ENCODE data around the gene LRIF1. TPM values are rescaled to one million over a fixed set of nuclear protein-coding genes. Genes with fewer than 3 reads are reported as not detected.
A peak's percentile ranks its signal among the peaks of the same experiment; 100 is the strongest.

The LRIF1 gene
- total and polyA plus RNA-seq, 10 of the 15 experiments (the other 5 are each of a cell fraction or from before 2014, with no cell fraction given): 9.7 to 20.3 (median 15.8) TPM

- TF ChIP-seq SMC3 (IDR thresholded peaks at IDR 0.05; ENCODE audit: borderline replicate concordance, low read length): peak; percentile 21; the same call in 1 of the 2 replicates
These were observed 631 bp downstream of the LRIF1 start (continued) for GRCh38 chr1:110962892-110963690.

GRCh38 chr1:110961902-110962301 is 1.8 kb downstream of the LRIF1 start:
- no peaks in the 10 kb centered on the region for H4K20me1 ChIP-seq (ENCODE audit: control insufficient read depth, insufficient read depth)
- H3K36me3 ChIP-seq (ENCODE audit: control insufficient read depth in 2 of 2, insufficient read depth in 2 of 2, low read length in 1 of 2): no peaks in the 10 kb centered on the region; a peak in 1 of 4 replicates
- POLR2A ChIA-PET: interaction anchor here (0.7 to 1.4 kb wide), 2 partner anchors 83 to 90 kb away, joined by 3 read pairs; no protein-coding TSS in a partner anchor
- no peaks in the 10 kb centered on the region for H3K27me3 ChIP-seq (replicated peaks in 1 of 2; ENCODE audit: control insufficient read depth in 2 of 2, insufficient read depth in 2 of 2, low read length in 1 of 2)
- no peak overlapping the region for H3K27ac ChIP-seq (ENCODE audit: control insufficient read depth, insufficient read depth)
- H3K9me3 ChIP-seq (replicated peaks; ENCODE audit: control insufficient read depth, insufficient read depth, low read length): peaks cover 32% of the 10 kb centered on the region
- ATAC-seq: no peak
- H2AFZ ChIP-seq (ENCODE audit: control insufficient read depth, low read depth, low read length): no peak overlapping the region
- H3K79me2 ChIP-seq (ENCODE audit: control insufficient read depth, insufficient read depth, low read length): peaks cover 35% of the 10 kb centered on the region
- no peak for FAIRE-seq
- 0 out of 2 replicates have a peak, but pooled peaks cover 6% of the 10 kb centered on the region for H3K4me1 ChIP-seq (ENCODE audit: control insufficient read depth, insufficient read depth, low read length)
- RAD21 ChIA-PET (ENCODE audit: unreplicated experiment): interaction anchor here (0.6 to 1.2 kb wide), 5 partner anchors 32 to 133 kb away, joined by 3 to 4 read pairs (median 3); no protein-coding TSS in a partner anchor
- no peak overlapping the region for H3K9ac ChIP-seq (ENCODE audit: control insufficient read depth, insufficient read depth, low read length)
- intact Hi-C loops (cut with micrococcal nuclease; ENCODE audit: unreplicated experiment): loop anchor here (2.0 to 5.0 kb wide), 2 partner anchors 87 to 260 kb away; no protein-coding TSS in a partner anchor
- H3K4me2 ChIP-seq (ENCODE audit: control insufficient read depth, insufficient read depth): peak overlapping the region; percentile 60; the same call in 1 of the 2 replicates
- CTCF ChIA-PET: interaction anchor here (0.6 to 2.7 kb wide), 6 partner anchors 14 to 438 kb away, joined by 3 to 7 read pairs (median 4); no protein-coding TSS in a partner anchor
- no peak for DNase-seq (ENCODE audit: low read depth, low spot score)
- in situ Hi-C loops (cut with MboI): no loop called here
- BruUV-seq (replicated peaks): no TSS peak
- H3K4me3 ChIP-seq: peak overlapping the region; percentile 47
- SMC1A ChIA-PET (ENCODE audit: uncharacterized antibody, unreplicated experiment): interaction anchor here (0.6 to 1.8 kb wide), 6 partner anchors 11 to 182 kb away, joined by 3 to 6 read pairs (median 3); no protein-coding TSS in a partner anchor
- no peak for TF ChIP-seq SMARCA5 (IDR thresholded peaks at IDR 0.05)
- TF ChIP-seq RELA (IDR thresholded peaks at IDR 0.05; ENCODE audit: borderline replicate concordance, partially characterized antibody): no peak
- no peak for TF ChIP-seq SMAD1 (IDR thresholded peaks at IDR 0.05; ENCODE audit: low read depth, partially characterized antibody)
- no peak for TF ChIP-seq USF1 (IDR thresholded peaks at IDR 0.05; ENCODE audit: borderline replicate concordance, extremely low read length, insufficient read depth, low read depth, low read length)
- TF ChIP-seq E4F1 (IDR thresholded peaks at IDR 0.05; ENCODE audit: borderline replicate concordance, partially characterized antibody): no peak
- TF ChIP-seq ZNF274 (IDR thresholded peaks at IDR 0.05; ENCODE audit: insufficient read depth, insufficient read length): no peak
- no peak for TF ChIP-seq ASH2L (IDR thresholded peaks at IDR 0.05; ENCODE audit: borderline replicate concordance, low read depth)
- TF ChIP-seq FOS (IDR thresholded peaks at IDR 0.05; ENCODE audit: borderline replicate concordance, extremely low read depth, insufficient read length): no peak
- no peak for TF ChIP-seq EGR1 (IDR thresholded peaks at IDR 0.05; ENCODE audit: borderline replicate concordance in 1 of 2, low read depth in 2 of 2, low read length in 2 of 2)
- no peak for TF ChIP-seq HDGF (IDR thresholded peaks at IDR 0.05)
- TF ChIP-seq SREBF1 (IDR thresholded peaks at IDR 0.05; ENCODE audit: low read length): no peak
- TF ChIP-seq IKZF2 (IDR thresholded peaks at IDR 0.05): no peak
- no peak for TF ChIP-seq CHD4 (IDR thresholded peaks at IDR 0.05)
- TF ChIP-seq HDAC6 (IDR thresholded peaks at IDR 0.05; ENCODE audit: unreplicated experiment): no peak
- no peak for TF ChIP-seq USF2 (IDR thresholded peaks at IDR 0.05; ENCODE audit: borderline replicate concordance, low read depth, low read length)
- no peak for TF ChIP-seq SREBF2 (IDR thresholded peaks at IDR 0.05; ENCODE audit: low read length)

All from GM12878 (cell line).